PC-3 (cell line): ENCODE measurements around the gene CACNA1D. TPM values are rescaled to one million over a fixed set of nuclear protein-coding genes. Genes with fewer than 3 reads are reported as not detected.

Source experiments
- ATAC-seq: fragments of 200-7000 bp; cut with Tn5 transposase; 2 replicates; pipeline ENCODE4 v1.9.1; 2020; ENCODE audit warnings: mild to moderate bottlenecking, moderate library complexity
- BruUV-seq: library from RNA; stranded (reverse); fragments of 400-500 nt; replicated peaks from 2 replicates; lab custom pipeline; 2021; lab: Mats Ljungman, UMichigan
- CTCF ChIA-PET: fragments of 300-600 bp; sonication (Branson Sonifier 250); formaldehyde crosslinking; loops from one replicate; lab custom pipeline; 2022; ENCODE audit warnings: antibody characterized with exemption; lab: Charles Lee
- POLR2A ChIA-PET: fragments of 300-600 bp; sonication (Branson Sonifier 250); formaldehyde crosslinking; loops from one replicate; lab custom pipeline; 2022; ENCODE audit warnings: antibody characterized with exemption; ENCODE audit not compliant: unreplicated experiment; lab: Charles Lee
- DNase-seq: peaks from one replicate; pipeline ENCODE4 v3.0.0-alpha.2; 2015
- H2AFZ ChIP-seq: fragments of 300-600 bp; sonication (generic); 2 replicates; pipeline ENCODE4 v1.6.0; 2016; ENCODE audit warnings: antibody characterized with exemption, low read length
- H3F3A ChIP-seq: fragments of 300-600 bp; sonication (generic); one replicate; pipeline ENCODE4 v1.6.0; 2017; ENCODE audit warnings: antibody characterized with exemption, low read length, control low read depth, mild to moderate bottlenecking; ENCODE audit not compliant: unreplicated experiment
- H3K27ac ChIP-seq: fragments of 300-600 bp; sonication (generic); 2 replicates; pipeline ENCODE4 v1.5.1; 2016; ENCODE audit warnings: mild to moderate bottlenecking, low read length
- H3K27me3 ChIP-seq: fragments of 300-600 bp; sonication (generic); 2 replicates; pipeline ENCODE4 v1.6.1; 2016; ENCODE audit warnings: low read length, mixed read lengths
- H3K36me3 ChIP-seq: fragments of 300-600 bp; sonication (generic); 2 replicates; pipeline ENCODE4 v1.6.1; 2016; ENCODE audit warnings: low read depth, mixed run types, low read length, mixed read lengths
- H3K4me1 ChIP-seq: fragments of 300-600 bp; sonication (generic); 2 replicates; pipeline ENCODE4 v1.5.1; 2016; ENCODE audit warnings: low read length; ENCODE audit not compliant: insufficient read depth
- H3K4me2 ChIP-seq: fragments of 300-600 bp; sonication (generic); 2 replicates; pipeline ENCODE4 v1.6.0; 2016; ENCODE audit warnings: low read length
- H3K4me3 ChIP-seq: fragments of 300-600 bp; sonication (generic); 2 replicates; pipeline ENCODE4 v1.5.1; 2016; ENCODE audit warnings: mild to moderate bottlenecking, low read length, mixed read lengths
- H3K79me2 ChIP-seq: fragments of 300-600 bp; sonication (generic); 2 replicates; pipeline ENCODE4 v1.6.1; 2017; ENCODE audit warnings: low read length, mixed read lengths
- H3K9ac ChIP-seq: fragments of 300-600 bp; sonication (generic); 2 replicates; pipeline ENCODE4 v1.6.0; 2016; ENCODE audit warnings: mild to moderate bottlenecking, low read length
- H3K9me2 ChIP-seq: fragments of 300-600 bp; sonication (generic); replicated peaks from 2 replicates; pipeline ENCODE4 v1.6.1; 2016; ENCODE audit warnings: mixed run types, low read length, mixed read lengths
- H3K9me3 ChIP-seq: fragments of 300-600 bp; sonication (generic); 2 replicates; pipeline ENCODE4 v1.6.1; 2016; ENCODE audit warnings: low read length, mixed read lengths
- H4K20me1 ChIP-seq: fragments of 300-600 bp; sonication (generic); 2 replicates; pipeline ENCODE4 v1.6.1; 2016; ENCODE audit warnings: low read length, mixed read lengths
- CTCF ChIP-seq: fragments of 300-600 bp; sonication (generic); conservative IDR thresholded peaks from 2 replicates; pipeline ENCODE4 v1.5.1; 2017; ENCODE audit warnings: antibody characterized with exemption, low read depth, mild to moderate bottlenecking, low read length
- EZH2 ChIP-seq: fragments of 300-600 bp; sonication (generic); IDR thresholded peaks from one replicate; pipeline ENCODE4 v1.6.1; 2017; ENCODE audit warnings: antibody characterized with exemption, mild to moderate bottlenecking, low read length; ENCODE audit not compliant: unreplicated experiment
- EZH2phosphoT487 ChIP-seq: fragments of 300-600 bp; sonication (generic); IDR thresholded peaks from 2 replicates; pipeline ENCODE4 v1.6.1; 2018; ENCODE audit warnings: mild to moderate bottlenecking, antibody characterized with exemption, low read length, borderline replicate concordance
- intact Hi-C: fragments of 100-400 bp; cut with micrococcal nuclease; formaldehyde crosslinking; loops from 2 replicates; pipeline ENCODE4 v1.9.0; 2023
- total RNA-seq: library from RNA; depleted of rRNA; stranded (reverse); fragments of >200 nt; gene quantifications from 2 replicates; pipeline ENCODE4 v1.2.3, GENCODE V29; 2014

The CACNA1D gene
- total RNA-seq, 1 experiment from 2014 or later: not detected

- POLR2A ChIA-PET: no interaction called here
- DNase-seq: no peak
- ATAC-seq: no peak
- Histone ChIP-seq H3K27ac (no peak overlapping the region), H3K79me2 (no peaks in the 10 kb centered on the region), H3K36me3 (no peaks in the 10 kb centered on the region), H3K4me1 (no peaks in the 10 kb centered on the region), H3K4me2 (no peak overlapping the region), H3K9ac (no peak overlapping the region), H4K20me1 (no peaks in the 10 kb centered on the region), H3K4me3 (no peak overlapping the region), H3K9me2 (no peaks in the 10 kb centered on the region), H3F3A (no peaks in the 10 kb centered on the region), H3K9me3 (no peaks in the 10 kb centered on the region), H3K27me3 (peaks cover 81% of the 10 kb centered on the region), H2AFZ (no peak overlapping the region)
- CTCF ChIA-PET: no interaction called here
- no TSS peak for BruUV-seq
- intact Hi-C loops: no loop called here
- TF ChIP-seq EZH2: no peak
- no peak for TF ChIP-seq CTCF
- no peak for TF ChIP-seq EZH2phosphoT487
These were observed 39.1 kb downstream of the CACNA1D start for GRCh38 chr3:53533472-53533871.

- TF ChIP-seq CTCF (no peak), EZH2phosphoT487 (no peak), EZH2 (no peak)
- Histone ChIP-seq H3K79me2 (no peaks in the 10 kb centered on the region), H3K36me3 (no peaks in the 10 kb centered on the region), H3K9me3 (no peaks in the 10 kb centered on the region), H3K9ac (no peak overlapping the region), H3K9me2 (no peaks in the 10 kb centered on the region), H3K4me2 (no peak overlapping the region), H2AFZ (no peak overlapping the region), H3K27me3 (peaks cover 89% of the 10 kb centered on the region), H3K27ac (no peak overlapping the region), H4K20me1 (no peaks in the 10 kb centered on the region), H3K4me3 (no peak overlapping the region), H3K4me1 (no peaks in the 10 kb centered on the region), H3F3A (no peaks in the 10 kb centered on the region)
- intact Hi-C loops: no loop called here
- POLR2A ChIA-PET: no interaction called here
- BruUV-seq: no TSS peak
- CTCF ChIA-PET: no interaction called here
- no peak for ATAC-seq
- DNase-seq: no peak
These were observed 39.8 kb downstream of the CACNA1D start for GRCh38 chr3:53534216-53534615.

- Histone ChIP-seq H3F3A (no peaks in the 10 kb centered on the region), H2AFZ (no peak overlapping the region), H3K79me2 (no peaks in the 10 kb centered on the region), H3K27me3 (peaks cover 94% of the 10 kb centered on the region), H4K20me1 (no peaks in the 10 kb centered on the region), H3K4me2 (no peak overlapping the region), H3K9me2 (no peaks in the 10 kb centered on the region), H3K4me1 (no peaks in the 10 kb centered on the region), H3K36me3 (no peaks in the 10 kb centered on the region), H3K4me3 (no peak overlapping the region), H3K27ac (no peak overlapping the region), H3K9ac (no peak overlapping the region), H3K9me3 (no peaks in the 10 kb centered on the region)
- intact Hi-C loops: no loop called here
- POLR2A ChIA-PET: interaction anchor here (0.5 kb wide), 1 partner anchor 16 kb away, joined by 3 read pairs; no protein-coding TSS in a partner anchor
- no peak for TF ChIP-seq CTCF
- TF ChIP-seq EZH2: no peak
- no peak for TF ChIP-seq EZH2phosphoT487
- DNase-seq (no peak), ATAC-seq (no peak)
- BruUV-seq: no TSS peak
- CTCF ChIA-PET: no interaction called here
These were observed 40.4 kb downstream of the CACNA1D start for GRCh38 chr3:53534676-53535400.
